GM19467 (cell line): Measurements from ENCODE around the gene EPHA10.

Experiments
- ATAC-seq: cut with Tn5 transposase; IDR thresholded peaks from one replicate; pipeline ENCODE4 v1.9.1; 2021; ENCODE audit warnings: mild to moderate bottlenecking, moderate library complexity; ENCODE audit not compliant: unreplicated experiment

Gene EPHA10

GRCh38 chr1:37682334-37682987 is 82.5 kb downstream of the EPHA10 start:
- ATAC-seq, result no peak

- ATAC-seq, result no peak
These were observed 84.0 kb downstream of the EPHA10 start for GRCh38 chr1:37680933-37681332.

DNA sequence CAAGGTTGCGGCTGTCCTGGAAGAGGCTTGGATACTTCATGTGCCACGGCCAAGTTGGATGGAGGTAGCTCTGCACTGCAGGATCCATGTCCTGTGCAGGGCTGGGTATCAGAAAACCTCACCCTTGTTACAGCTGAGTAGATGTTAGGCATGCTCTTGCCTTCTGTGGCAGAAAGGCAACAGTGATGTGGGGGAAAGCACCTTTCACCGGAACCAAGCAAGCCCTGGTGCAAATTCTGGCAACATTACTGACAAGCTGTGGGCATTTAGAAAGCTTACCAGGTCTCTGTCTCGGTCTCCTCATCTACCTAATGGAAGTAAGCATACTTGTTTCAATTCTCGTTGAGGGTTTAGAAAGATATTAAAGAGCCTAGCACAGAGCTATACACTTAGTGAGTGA is 87.1 kb downstream of the EPHA10 start:
- ATAC-seq, result no peak

DNA sequence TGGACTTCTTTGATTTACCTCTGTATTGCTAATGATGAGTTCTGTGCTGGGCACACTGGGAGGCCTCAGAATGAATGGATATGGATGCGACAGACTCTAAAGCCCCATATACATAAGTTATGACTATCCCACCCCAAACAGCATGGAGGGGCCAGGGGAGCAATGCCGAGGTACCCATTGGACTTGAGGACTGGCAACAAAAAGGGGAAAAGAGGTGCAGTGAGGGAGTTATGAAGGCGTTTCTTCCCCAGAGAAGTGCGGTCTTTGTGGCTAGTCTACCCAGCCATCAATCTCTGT is 87.8 kb downstream of the EPHA10 start:
- ATAC-seq, result no peak

- no peak for ATAC-seq
These were observed 88.4 kb downstream of the EPHA10 start for GRCh38 chr1:37676281-37677142.

GRCh38 chr1:37673920-37674319 is 91.0 kb downstream of the EPHA10 start:
- ATAC-seq, result no peak

DNA sequence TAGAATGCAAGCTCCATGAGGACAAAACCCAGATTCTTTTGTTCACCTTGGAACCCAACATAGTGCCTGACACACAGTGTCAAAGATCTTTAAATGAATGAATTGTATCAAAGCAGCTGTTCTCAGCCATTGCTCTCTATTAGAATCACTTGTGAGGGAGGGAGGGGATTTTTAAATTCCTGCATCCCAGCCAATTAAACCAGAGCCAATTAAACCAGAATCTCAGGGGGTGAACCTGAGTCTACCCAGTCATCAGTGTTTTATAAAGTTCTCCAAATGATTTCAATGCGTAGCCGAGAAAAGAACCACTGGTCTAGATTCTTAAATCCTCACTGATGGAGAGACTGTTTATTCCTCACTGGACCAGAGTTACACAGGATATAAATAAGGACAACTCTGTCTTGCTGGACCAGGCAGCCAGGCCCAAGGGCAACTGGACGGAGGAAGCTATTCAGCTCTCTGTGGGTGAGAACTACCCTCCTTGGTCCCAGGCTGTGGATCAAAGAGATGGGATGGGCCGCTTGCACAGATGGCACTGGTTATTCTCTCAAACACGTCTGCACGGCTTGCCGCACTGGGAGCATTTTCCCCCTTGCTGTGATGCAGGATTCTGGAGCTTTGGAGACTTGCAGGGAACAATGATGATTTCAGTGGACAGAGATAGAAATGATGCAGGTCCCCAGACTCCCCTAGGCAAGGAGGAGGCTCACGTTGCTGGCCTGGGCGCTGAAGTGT is 92.6 kb downstream of the EPHA10 start:
- no peak for ATAC-seq

DNA sequence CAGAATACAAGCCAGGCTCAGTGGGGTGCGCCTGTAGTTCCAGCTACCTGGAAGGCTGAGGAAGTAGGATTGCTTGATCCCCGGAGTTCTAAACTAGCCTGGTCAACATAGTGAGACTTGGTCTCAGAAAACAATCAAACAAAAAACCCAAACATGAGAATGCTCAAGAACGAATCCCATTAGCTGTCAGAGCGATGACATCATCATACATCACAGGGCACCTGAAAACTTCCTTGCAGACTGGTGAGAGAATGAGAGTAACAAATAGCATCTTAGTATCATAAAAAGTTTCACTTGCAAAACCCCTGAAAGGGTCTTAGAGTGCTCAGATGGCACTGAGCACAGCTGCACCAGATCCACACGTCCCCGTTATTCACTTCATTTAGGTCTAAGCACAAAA is 93.7 kb downstream of the EPHA10 start:
- ATAC-seq, result no peak

GRCh38 chr1:37670133-37670532 is 94.8 kb downstream of the EPHA10 start:
- no peak for ATAC-seq

DNA sequence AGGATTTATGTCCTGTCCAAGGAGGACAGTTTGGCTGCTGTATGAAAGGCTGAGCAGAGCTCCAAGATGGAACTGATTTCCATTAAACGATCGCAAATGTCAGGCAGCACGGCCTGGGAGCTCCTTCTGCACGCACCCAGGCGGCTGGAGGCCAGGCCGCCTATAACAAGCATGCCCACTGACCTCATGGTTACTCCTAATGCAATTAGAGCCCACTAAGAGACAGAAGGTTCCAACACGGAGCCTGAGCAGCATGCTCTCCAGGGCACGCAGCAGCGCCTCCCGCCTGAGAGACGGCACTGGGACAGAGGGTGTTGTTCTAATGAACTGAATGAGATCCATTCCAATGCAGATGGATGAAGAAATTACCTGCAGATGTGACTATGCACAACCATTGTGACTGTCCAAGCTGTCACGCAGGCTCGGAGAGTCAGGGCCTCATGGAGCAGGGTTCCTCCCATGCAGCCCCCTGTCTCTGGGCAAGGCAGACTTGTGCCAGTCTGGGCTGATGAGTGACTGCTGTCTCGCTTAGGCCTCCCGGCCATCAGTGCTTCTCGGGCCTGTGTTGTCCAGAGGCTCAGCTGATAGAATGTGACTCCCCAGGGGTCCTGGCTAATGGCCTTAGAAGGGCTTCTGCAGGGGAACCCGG is 97.8 kb downstream of the EPHA10 start:
- ATAC-seq, result no peak

DNA sequence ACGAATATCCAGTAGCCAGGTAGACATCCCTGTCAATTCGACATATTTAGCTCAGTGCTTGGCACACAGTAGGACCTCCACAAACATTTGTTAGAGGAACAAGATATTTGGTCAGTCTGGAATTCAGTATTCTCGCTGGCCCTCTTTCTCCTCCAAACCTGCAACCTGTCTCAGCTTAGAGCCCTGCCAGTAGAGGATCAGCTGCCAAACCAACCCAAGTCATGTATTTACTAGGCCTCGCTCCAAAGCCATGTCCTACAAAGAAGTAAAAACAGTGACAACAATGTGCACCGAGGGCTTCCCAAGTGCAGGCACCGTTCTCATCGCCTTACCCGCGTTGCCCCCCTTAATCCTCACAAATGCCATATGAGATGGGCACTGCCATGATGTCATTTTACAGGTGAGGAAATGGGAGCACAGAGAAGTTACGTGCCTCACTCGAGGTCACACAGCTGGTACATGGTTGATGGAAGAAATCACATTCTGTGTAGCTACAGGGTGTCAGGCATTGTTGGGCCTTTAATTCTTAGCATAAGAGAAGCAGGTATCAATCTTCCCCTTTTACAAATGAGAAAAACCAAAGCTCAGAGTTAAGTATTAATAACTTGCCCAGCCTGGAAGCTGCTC is 98.6 kb downstream of the EPHA10 start:
- ATAC-seq, result no peak
